ENCODE results near the gene NAA25. TPM values are rescaled to one million over a fixed set of nuclear protein-coding genes. Genes with fewer than 3 reads are reported as not detected.

The NAA25 gene
- total and polyA plus RNA-seq, 2 donors (not counting 1 experiment from before 2014, with no cell fraction given), result 5.9 to 40.8 TPM

GRCh38 chr12:111978545-111978944, 130.0 kb downstream of the NAA25 start:
- Histone ChIP-seq H3K27ac (ENCODE audit: low read length in 2 of 2) (no peak overlapping the region), H3K4me2 (replicated peaks; ENCODE audit: low read depth, low read length, poor library complexity, severe bottlenecking) (no peak overlapping the region), H3K36me3 (replicated peaks in 1 of 2; ENCODE audit: control extremely low read depth in 1 of 2, control insufficient read depth in 1 of 2, extremely low read depth in 1 of 2, insufficient read depth in 2 of 2, low read length in 1 of 2) (no peaks in the 10 kb centered on the region), H3K9me3 (ENCODE audit: control extremely low read depth in 1 of 3, control insufficient read depth in 2 of 3, insufficient read depth in 1 of 3, low read length in 2 of 3) (no peaks in the 10 kb centered on the region), H3K4me1 (ENCODE audit: control insufficient read depth in 2 of 2, insufficient read depth in 2 of 2, low read length in 2 of 2) (no peaks in the 10 kb centered on the region), H3K9ac (ENCODE audit: low read length) (no peak overlapping the region), H2AFZ (ENCODE audit: insufficient read depth, low read depth, low read length, poor library complexity, severe bottlenecking) (no peak overlapping the region), H3K27me3 (replicated peaks in 1 of 4; ENCODE audit: control extremely low read depth in 1 of 4, control insufficient read depth in 3 of 4, insufficient read depth in 4 of 4, low read length in 3 of 4) (no peaks in the 10 kb centered on the region), H3K79me2 (ENCODE audit: control insufficient read depth, insufficient read depth, low read length) (peaks cover 4% of the 10 kb centered on the region), H4K20me1 (ENCODE audit: control insufficient read depth, insufficient read depth, low read length, poor library complexity, severe bottlenecking) (no peaks in the 10 kb centered on the region), H3K4me3 (ENCODE audit: control extremely low read depth in 1 of 5, extremely low read depth in 1 of 5, insufficient read depth in 1 of 5, low read depth in 2 of 5, low read length in 4 of 5) (no peak overlapping the region)
- no peak for DNase-seq
- no peaks in the 10 kb centered on the region for H3K27me3 Mint-ChIP-seq
- ATAC-seq (ENCODE audit: low read depth), result no peak
- no peak overlapping the region for H3K27ac Mint-ChIP-seq
- ChIA-PET POLR2A (interaction anchor here (0.6 kb wide), 1 partner anchor 9 kb away, joined by 5 read pairs; no protein-coding TSS in a partner anchor), CTCF (no interaction called here)
- H3K9me3 Mint-ChIP-seq (ENCODE audit: insufficient read depth), result no peaks in the 10 kb centered on the region
- TF ChIP-seq, protein P1, sequence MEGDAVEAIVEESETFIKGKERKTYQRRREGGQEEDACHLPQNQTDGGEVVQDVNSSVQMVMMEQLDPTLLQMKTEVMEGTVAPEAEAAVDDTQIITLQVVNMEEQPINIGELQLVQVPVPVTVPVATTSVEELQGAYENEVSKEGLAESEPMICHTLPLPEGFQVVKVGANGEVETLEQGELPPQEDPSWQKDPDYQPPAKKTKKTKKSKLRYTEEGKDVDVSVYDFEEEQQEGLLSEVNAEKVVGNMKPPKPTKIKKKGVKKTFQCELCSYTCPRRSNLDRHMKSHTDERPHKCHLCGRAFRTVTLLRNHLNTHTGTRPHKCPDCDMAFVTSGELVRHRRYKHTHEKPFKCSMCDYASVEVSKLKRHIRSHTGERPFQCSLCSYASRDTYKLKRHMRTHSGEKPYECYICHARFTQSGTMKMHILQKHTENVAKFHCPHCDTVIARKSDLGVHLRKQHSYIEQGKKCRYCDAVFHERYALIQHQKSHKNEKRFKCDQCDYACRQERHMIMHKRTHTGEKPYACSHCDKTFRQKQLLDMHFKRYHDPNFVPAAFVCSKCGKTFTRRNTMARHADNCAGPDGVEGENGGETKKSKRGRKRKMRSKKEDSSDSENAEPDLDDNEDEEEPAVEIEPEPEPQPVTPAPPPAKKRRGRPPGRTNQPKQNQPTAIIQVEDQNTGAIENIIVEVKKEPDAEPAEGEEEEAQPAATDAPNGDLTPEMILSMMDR (IDR thresholded peaks at IDR 0.05), result no peak
- no peak for TF ChIP-seq EZH2 (IDR thresholded peaks at IDR 0.05; ENCODE audit: borderline replicate concordance, insufficient read depth, low read depth, low read length, poor library complexity, severe bottlenecking)
- intact Hi-C loops (cut with micrococcal nuclease), result no loop called here
- no peak overlapping the region for H3K4me3 Mint-ChIP-seq
- H3K4me1 Mint-ChIP-seq, result no peaks in the 10 kb centered on the region

GRCh38 chr12:111976860-111977259, 131.7 kb downstream of the NAA25 start:
- H3K4me3 ChIP-seq (ENCODE audit: control extremely low read depth in 1 of 5, extremely low read depth in 1 of 5, insufficient read depth in 1 of 5, low read depth in 2 of 5, low read length in 4 of 5), result no peak overlapping the region
- no peaks in the 10 kb centered on the region for H4K20me1 ChIP-seq (ENCODE audit: control insufficient read depth, insufficient read depth, low read length, poor library complexity, severe bottlenecking)
- ChIA-PET POLR2A (no interaction called here), CTCF (no interaction called here)
- H3K4me1 Mint-ChIP-seq, result no peaks in the 10 kb centered on the region
- DNase-seq (no peak), ATAC-seq (ENCODE audit: low read depth) (no peak)
- no peaks in the 10 kb centered on the region for H3K36me3 ChIP-seq (replicated peaks in 1 of 2; ENCODE audit: control extremely low read depth in 1 of 2, control insufficient read depth in 1 of 2, extremely low read depth in 1 of 2, insufficient read depth in 2 of 2, low read length in 1 of 2)
- H3K9ac ChIP-seq (ENCODE audit: low read length), result no peak overlapping the region
- peaks cover 0 to 6% (median 5%) of the 10 kb centered on the region in 3 donors for H3K9me3 ChIP-seq (ENCODE audit: control extremely low read depth in 1 of 3, control insufficient read depth in 2 of 3, insufficient read depth in 1 of 3, low read length in 2 of 3)
- peaks cover 4% of the 10 kb centered on the region for H3K79me2 ChIP-seq (ENCODE audit: control insufficient read depth, insufficient read depth, low read length)
- intact Hi-C loops (cut with micrococcal nuclease), result no loop called here
- H2AFZ ChIP-seq (ENCODE audit: insufficient read depth, low read depth, low read length, poor library complexity, severe bottlenecking), result no peak overlapping the region
- H3K4me2 ChIP-seq (replicated peaks; ENCODE audit: low read depth, low read length, poor library complexity, severe bottlenecking), result no peak overlapping the region
- H3K4me1 ChIP-seq (ENCODE audit: control insufficient read depth in 2 of 2, insufficient read depth in 2 of 2, low read length in 2 of 2), result no peaks in the 10 kb centered on the region
- TF ChIP-seq, protein P1 (IDR thresholded peaks at IDR 0.05), result no peak
- TF ChIP-seq EZH2 (IDR thresholded peaks at IDR 0.05; ENCODE audit: borderline replicate concordance, insufficient read depth, low read depth, low read length, poor library complexity, severe bottlenecking), result no peak
- no peaks in the 10 kb centered on the region for H3K9me3 Mint-ChIP-seq (ENCODE audit: insufficient read depth)
- H3K27me3 Mint-ChIP-seq, result no peaks in the 10 kb centered on the region
- H3K27ac Mint-ChIP-seq, result no peak overlapping the region
- H3K27me3 ChIP-seq (replicated peaks in 1 of 4; ENCODE audit: control extremely low read depth in 1 of 4, control insufficient read depth in 3 of 4, insufficient read depth in 4 of 4, low read length in 3 of 4), result no peaks in the 10 kb centered on the region
- no peak overlapping the region for H3K27ac ChIP-seq (ENCODE audit: low read length in 2 of 2)
- H3K4me3 Mint-ChIP-seq, result no peak overlapping the region

Small RNA genes lying within 50 kb of the gene (small RNA-seq; reads per million reads assigned to genes)
- gene AC004024.1 (ENCODE audit: insufficient read length, low read depth, low replicate concordance) (not detected), gene MIR3657 (ENCODE audit: insufficient read length, low read depth, low replicate concordance) (not detected), gene RF00019 (ENCODE audit: insufficient read length, low read depth, low replicate concordance) (not detected)

Other genes with a start within 250 kb of the NAA25 start
- 10.4 and 11.7 TPM in 2 replicates for gene TMEM116, start 95.6 kb downstream of the NAA25 start, total RNA-seq
- 7.3 and 7.9 TPM in 2 replicates for gene TMEM116, start 95.6 kb downstream of the NAA25 start, polyA plus RNA-seq
- 149 and 152 TPM in 2 replicates for gene ERP29, start 95.4 kb downstream of the NAA25 start, total RNA-seq
- 130 and 146 TPM in 2 replicates for gene ERP29, start 95.4 kb downstream of the NAA25 start, polyA plus RNA-seq
- 37.2 and 37.7 TPM in 2 replicates for gene TRAFD1, start 16.8 kb upstream of the NAA25 start, total RNA-seq
- gene TRAFD1, start 16.8 kb upstream of the NAA25 start, polyA plus RNA-seq, result 23.1 and 30.9 TPM in 2 replicates

All from B cell (primary cell).